Measurements from ENCODE around the gene IGF2R. TPM values are rescaled to one million over a fixed set of nuclear protein-coding genes. Genes with fewer than 3 reads are reported as not detected.

The IGF2R gene
- total RNA-seq, 8 experiments from 2014 or later: 18.4 to 124 (median 53.5) TPM

GRCh38 chr6:160040527-160041264 is 71.8 kb downstream of the IGF2R start:
- WGBS, 10 experiments: 82 to 100% (median 96%) methylated on average over 1 to 14 of the region's 19 CpGs; no CpG with 5 or more reads in 2 of the 10 experiments
- in situ Hi-C loops (cut with MboI; ENCODE audit: low pct_unique_long_range_greater_than_20kb in 2 of 9, low sequenced_read_pairs in 9 of 9, unreplicated experiment in 9 of 9): no loop called here
- no peak for ATAC-seq (replicated peaks in 6 of 8)
- Histone ChIP-seq H3K4me3 (no peak overlapping the region), H3K4me1 (replicated peaks in 1 of 2) (no peaks in the 10 kb centered on the region), H3K27ac (no peak overlapping the region)

DNA sequence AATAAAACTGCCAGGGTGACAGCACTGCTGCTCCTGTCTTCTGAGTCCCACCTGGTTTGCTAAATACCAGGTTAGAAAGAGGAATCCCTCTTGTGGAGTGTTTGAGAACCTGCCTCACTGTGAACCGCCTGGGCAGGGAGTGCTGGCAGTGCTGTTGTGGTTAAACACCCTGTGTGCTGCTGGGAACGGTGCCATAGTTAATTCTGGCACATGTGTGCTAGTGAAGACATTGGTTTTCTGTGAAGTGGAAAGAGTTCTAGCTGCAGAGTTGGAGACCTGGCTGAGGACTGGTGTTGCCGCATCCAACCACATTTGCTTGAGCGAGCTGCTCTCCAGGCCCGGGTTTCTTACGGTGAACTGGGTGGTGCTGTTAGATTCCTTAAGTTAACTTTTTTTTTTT is 72.7 kb downstream of the IGF2R start:
- peak in 2 of 8 experiments; percentile 15 to 47 for ATAC-seq (replicated peaks in 6 of 8)
- no peak overlapping the region for H3K27ac ChIP-seq
- in situ Hi-C loops (cut with MboI; ENCODE audit: low pct_unique_long_range_greater_than_20kb in 2 of 9, low sequenced_read_pairs in 9 of 9, unreplicated experiment in 9 of 9): no loop called here
- H3K4me1 ChIP-seq (replicated peaks in 1 of 2): no peaks in the 10 kb centered on the region
- no peak overlapping the region for H3K4me3 ChIP-seq
- WGBS, 10 experiments: 46 to 100% (median 99%) methylated on average over 2 to 5 of the region's 6 CpGs; no CpG with 5 or more reads in 4 of the 10 experiments

DNA sequence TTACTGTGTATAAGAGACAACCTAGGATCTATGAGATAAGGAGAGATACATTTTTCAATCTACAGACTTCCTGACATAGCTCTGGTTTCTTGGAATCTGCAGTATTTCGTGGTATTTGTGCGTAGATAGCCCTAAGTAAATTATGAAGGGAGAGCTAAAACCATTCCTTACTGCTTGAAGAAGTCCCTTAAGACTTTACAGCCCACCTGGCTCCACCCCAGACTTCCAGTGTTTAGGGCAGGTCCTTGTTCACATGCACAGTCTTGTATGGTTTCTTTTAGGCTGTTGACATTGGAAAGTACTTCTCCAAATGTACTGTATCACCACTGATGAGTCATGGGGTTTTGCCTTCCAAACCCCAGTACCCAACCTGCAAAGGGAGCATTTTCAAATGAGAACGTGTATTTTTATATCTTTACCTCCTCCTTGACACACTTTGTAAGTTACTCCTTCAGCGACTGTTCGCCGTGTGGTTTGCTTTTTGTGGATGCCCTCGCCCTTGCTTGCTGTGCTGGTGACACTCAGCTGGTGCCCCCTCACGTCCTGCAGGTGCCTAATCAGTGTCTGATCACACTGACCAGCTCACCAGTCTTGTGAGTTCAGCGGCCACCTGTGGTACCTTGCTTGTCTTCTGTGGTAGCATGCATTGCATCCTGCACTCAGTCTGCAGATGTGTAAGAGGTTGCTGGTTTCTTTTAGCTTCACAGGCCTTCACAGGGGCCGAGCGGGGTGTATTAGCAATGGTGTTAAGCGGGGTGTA is 73.3 kb downstream of the IGF2R start:
- no peak overlapping the region for H3K27ac ChIP-seq

DNA sequence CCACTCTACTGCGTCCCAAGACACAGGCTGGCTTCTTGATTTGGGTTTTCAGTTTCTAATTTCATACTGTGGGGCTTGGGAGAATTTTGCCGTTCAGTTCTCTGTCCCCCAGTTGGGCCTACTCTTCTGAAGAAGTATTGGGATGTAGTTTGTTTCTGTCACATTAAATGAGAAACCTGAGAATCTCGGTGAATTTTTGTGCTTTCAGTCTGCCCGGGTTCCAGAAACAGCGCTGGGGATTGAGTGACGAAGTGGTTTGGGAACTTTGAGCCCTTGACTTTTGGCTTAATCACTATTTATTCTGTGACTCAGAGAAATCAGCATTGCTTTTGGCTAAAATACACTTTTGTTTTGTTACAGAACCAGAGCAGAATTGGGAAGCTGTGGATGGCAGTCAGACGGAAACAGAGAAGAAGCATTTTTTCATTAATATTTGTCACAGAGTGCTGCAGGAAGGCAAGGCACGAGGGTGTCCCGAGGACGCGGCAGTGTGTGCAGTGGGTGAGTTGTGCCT is 74.0 kb downstream of the IGF2R start:
- Histone ChIP-seq H3K4me1 (replicated peaks in 1 of 2) (no peaks in the 10 kb centered on the region), H3K4me3 (no peak overlapping the region), H3K27ac (no peak overlapping the region)
- 22 to 100% (median 90%) methylated on average over 1 to 11 of the region's 11 CpGs; no CpG with 5 or more reads in 1 of the 10 experiments for WGBS, 10 experiments
- in situ Hi-C loops (cut with MboI; ENCODE audit: low pct_unique_long_range_greater_than_20kb in 2 of 9, low sequenced_read_pairs in 9 of 9, unreplicated experiment in 9 of 9): no loop called here
- ATAC-seq (replicated peaks in 6 of 8): peak in 1 of 8 experiments; percentile 22

More for the DNA sequence above, 73.3 kb downstream of the IGF2R start:
- no peaks in the 10 kb centered on the region for H3K4me1 ChIP-seq (replicated peaks in 1 of 2)
- no peak overlapping the region for H3K4me3 ChIP-seq
- in situ Hi-C loops (cut with MboI; ENCODE audit: low pct_unique_long_range_greater_than_20kb in 2 of 9, low sequenced_read_pairs in 9 of 9, unreplicated experiment in 9 of 9): no loop called here
- ATAC-seq (replicated peaks in 6 of 8): peak in 1 of 8 experiments; percentile 22
- WGBS, 10 experiments: 82 to 100% (median 100%) methylated on average over 2 to 6 of the region's 12 CpGs; no CpG with 5 or more reads in 2 of the 10 experiments

DNA sequence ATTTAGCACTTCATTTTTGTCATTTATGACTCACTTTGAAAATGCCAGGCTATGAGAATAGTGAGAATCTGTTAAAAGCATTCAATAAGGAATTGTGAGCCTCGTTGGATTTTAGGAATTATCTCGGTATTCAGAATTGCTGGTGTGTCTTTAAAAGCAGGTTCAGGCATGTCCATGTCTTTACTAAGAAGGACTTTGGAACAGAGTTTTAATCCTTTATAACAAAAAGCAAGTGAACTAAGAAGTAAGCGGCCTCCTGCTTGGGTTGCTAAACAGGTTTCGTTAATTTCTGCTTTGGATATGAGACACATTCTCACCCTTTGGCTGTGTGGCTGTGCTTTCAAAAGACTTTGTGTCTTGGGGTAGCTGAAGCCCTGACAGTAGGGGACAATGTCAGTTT is 74.9 kb downstream of the IGF2R start:
- in situ Hi-C loops (cut with MboI; ENCODE audit: low pct_unique_long_range_greater_than_20kb in 2 of 9, low sequenced_read_pairs in 9 of 9, unreplicated experiment in 9 of 9): no loop called here
- ATAC-seq (replicated peaks in 6 of 8): no peak
- no peak overlapping the region for H3K27ac ChIP-seq

DNA sequence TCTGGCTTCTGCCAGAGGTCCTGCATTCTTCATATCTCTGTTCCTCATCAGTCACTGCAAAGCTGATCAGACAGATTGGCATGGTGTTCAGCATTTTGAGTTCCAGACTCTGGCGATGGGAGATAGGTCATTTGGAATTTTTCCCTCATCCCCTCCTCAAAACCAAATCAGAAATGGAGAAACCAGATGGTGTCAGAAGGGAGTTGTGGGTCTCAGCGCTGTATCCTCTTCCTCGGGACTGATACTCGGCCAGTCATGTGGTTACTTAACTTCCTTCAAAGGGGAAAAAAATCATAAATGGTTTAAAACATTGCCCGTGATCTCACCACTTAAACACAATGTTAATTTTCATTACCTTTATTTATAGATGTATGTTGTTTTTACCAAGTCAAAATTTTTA is 75.8 kb downstream of the IGF2R start:
- in situ Hi-C loops (cut with MboI; ENCODE audit: low pct_unique_long_range_greater_than_20kb in 2 of 9, low sequenced_read_pairs in 9 of 9, unreplicated experiment in 9 of 9): no loop called here

More for the DNA sequence above, 74.9 kb downstream of the IGF2R start:
- Histone ChIP-seq H3K4me3 (no peak overlapping the region), H3K4me1 (replicated peaks in 1 of 2) (no peaks in the 10 kb centered on the region)
- WGBS, 10 experiments: 78 to 100% (median 95%) methylated on average over 1 to 4 of the region's 4 CpGs

DNA sequence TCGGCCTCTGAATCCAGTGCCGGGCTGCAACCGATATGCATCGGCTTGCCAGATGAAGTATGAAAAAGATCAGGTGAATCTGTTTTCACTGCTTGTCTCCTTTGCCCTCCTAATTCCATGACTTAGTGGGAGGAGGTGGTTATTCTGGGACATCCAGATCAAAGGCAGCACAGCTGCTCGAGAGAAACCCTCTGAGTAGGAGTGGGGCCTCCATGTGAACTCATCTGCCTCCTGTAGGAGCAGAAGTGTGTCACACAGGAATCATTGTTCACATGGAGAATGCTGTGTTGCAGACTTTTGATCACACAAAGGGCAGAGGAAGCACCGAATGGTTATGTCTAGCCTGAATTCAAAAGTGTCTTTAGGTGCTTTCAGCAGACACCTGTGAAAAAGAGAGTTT is 79.6 kb downstream of the IGF2R start:
- no peak for ATAC-seq (replicated peaks in 6 of 8)
- WGBS, 10 experiments: 60 to 100% (median 86%) methylated on average over 1 to 5 of the region's 6 CpGs; no CpG with 5 or more reads in 1 of the 10 experiments
- H3K4me1 ChIP-seq (replicated peaks in 1 of 2): no peaks in the 10 kb centered on the region
- H3K27ac ChIP-seq: no peak overlapping the region
- in situ Hi-C loops (cut with MboI; ENCODE audit: low pct_unique_long_range_greater_than_20kb in 2 of 9, low sequenced_read_pairs in 9 of 9, unreplicated experiment in 9 of 9): no loop called here
- no peak overlapping the region for H3K4me3 ChIP-seq

More for the DNA sequence above, 75.8 kb downstream of the IGF2R start:
- 66 to 100% (median 95%) methylated on average over 1 to 5 of the region's 5 CpGs; no CpG with 5 or more reads in 1 of the 10 experiments for WGBS, 10 experiments
- no peak overlapping the region for H3K27ac ChIP-seq
- no peaks in the 10 kb centered on the region for H3K4me1 ChIP-seq (replicated peaks in 1 of 2)
- no peak overlapping the region for H3K4me3 ChIP-seq
- ATAC-seq (replicated peaks in 6 of 8): no peak

GRCh38 chr6:160049346-160049745 is 80.5 kb downstream of the IGF2R start:
- no peak overlapping the region for H3K4me3 ChIP-seq
- ATAC-seq (replicated peaks in 6 of 8): no peak
- in situ Hi-C loops (cut with MboI; ENCODE audit: low pct_unique_long_range_greater_than_20kb in 2 of 9, low sequenced_read_pairs in 9 of 9, unreplicated experiment in 9 of 9): no loop called here
- no peaks in the 10 kb centered on the region for H3K4me1 ChIP-seq (replicated peaks in 1 of 2)
- WGBS, 10 experiments: 83 to 100% (median 93%) methylated on average over 1 to 7 of the region's 9 CpGs; no CpG with 5 or more reads in 5 of the 10 experiments
- H3K27ac ChIP-seq: no peak overlapping the region

DNA sequence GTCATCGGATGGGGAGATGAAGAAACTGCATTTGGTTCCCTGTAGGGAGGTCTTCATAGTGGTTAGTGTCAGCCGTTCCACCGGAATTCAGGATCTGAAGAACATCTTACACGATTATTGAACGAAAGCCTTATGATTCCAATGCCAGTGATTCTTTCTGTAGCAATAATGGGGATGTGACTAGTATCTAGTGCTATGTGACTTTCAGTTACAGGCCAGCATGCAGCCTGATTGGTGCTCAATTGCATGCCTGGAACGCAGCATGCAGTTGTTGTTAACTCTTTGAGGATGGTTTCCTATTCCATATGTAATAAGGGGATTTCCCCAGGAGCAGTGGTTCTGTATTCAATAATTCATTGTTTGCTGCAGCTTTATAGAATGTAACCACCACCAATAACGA is 81.1 kb downstream of the IGF2R start:
- in situ Hi-C loops (cut with MboI; ENCODE audit: low pct_unique_long_range_greater_than_20kb in 2 of 9, low sequenced_read_pairs in 9 of 9, unreplicated experiment in 9 of 9): no loop called here
- 74 to 100% (median 87%) methylated on average over 1 to 7 of the region's 7 CpGs; no CpG with 5 or more reads in 3 of the 10 experiments for WGBS, 10 experiments
- no peaks in the 10 kb centered on the region for H3K4me1 ChIP-seq (replicated peaks in 1 of 2)
- no peak overlapping the region for H3K27ac ChIP-seq
- no peak for ATAC-seq (replicated peaks in 6 of 8)
- H3K4me3 ChIP-seq: no peak overlapping the region

DNA sequence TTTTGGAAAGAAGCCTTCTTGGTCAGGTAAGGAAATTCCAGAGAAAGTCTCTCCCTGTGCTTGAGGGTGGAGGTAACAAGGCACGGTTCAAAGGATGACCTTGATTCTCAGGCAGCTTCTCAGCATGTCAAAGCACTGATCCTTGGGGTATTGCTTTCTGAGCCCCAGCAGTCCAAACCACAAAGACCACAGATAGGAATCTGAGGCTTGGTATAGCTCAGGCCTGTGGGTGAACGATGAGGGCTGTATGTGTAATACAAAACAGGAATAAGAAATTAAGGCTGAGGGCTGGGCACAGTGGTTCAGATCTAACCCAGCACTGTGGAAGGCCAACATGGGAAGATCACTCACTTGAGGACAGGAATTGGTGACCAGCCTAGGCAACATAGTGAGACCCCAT is 82.5 kb downstream of the IGF2R start:
- in situ Hi-C loops (cut with MboI; ENCODE audit: low pct_unique_long_range_greater_than_20kb in 2 of 9, low sequenced_read_pairs in 9 of 9, unreplicated experiment in 9 of 9): no loop called here
- no peak overlapping the region for H3K27ac ChIP-seq
- no peak overlapping the region for H3K4me3 ChIP-seq
- H3K4me1 ChIP-seq (replicated peaks in 1 of 2): no peaks in the 10 kb centered on the region
- no peak for ATAC-seq (replicated peaks in 6 of 8)
- WGBS, 10 experiments: 65 to 100% (median 100%) methylated on average over 1 to 2 of the region's 2 CpGs; no CpG with 5 or more reads in 5 of the 10 experiments

DNA sequence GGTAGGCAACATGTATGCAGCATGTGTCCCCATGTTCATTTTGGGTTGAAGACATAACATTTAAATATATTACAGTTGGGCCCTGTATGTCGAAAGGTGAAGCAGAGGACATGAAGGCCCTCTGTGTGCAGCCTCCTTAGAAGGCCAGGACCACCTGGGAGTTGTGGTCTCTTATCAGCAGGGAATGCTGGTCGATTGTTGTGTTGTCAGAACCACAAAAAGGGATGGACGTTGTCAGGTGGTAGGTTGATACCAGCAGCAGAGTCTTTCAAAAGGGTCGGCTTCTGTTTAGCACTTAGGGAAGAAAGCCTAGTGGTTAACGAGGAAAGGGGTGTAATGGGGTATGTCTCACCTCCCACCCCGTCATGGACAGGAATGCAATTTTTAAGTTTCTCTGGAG is 85.4 kb downstream of the IGF2R start:
- H3K4me3 ChIP-seq: no peak overlapping the region
- WGBS, 10 experiments: 80 to 100% (median 94%) methylated on average over 1 to 5 of the region's 6 CpGs; no CpG with 5 or more reads in 2 of the 10 experiments
- ATAC-seq (replicated peaks in 6 of 8): no peak
- H3K27ac ChIP-seq: no peak overlapping the region
- in situ Hi-C loops (cut with MboI; ENCODE audit: low pct_unique_long_range_greater_than_20kb in 2 of 9, low sequenced_read_pairs in 9 of 9, unreplicated experiment in 9 of 9): no loop called here
- H3K4me1 ChIP-seq (replicated peaks in 1 of 2): no peaks in the 10 kb centered on the region

- no peak overlapping the region for H3K4me3 ChIP-seq
- in situ Hi-C loops (cut with MboI; ENCODE audit: low pct_unique_long_range_greater_than_20kb in 2 of 9, low sequenced_read_pairs in 9 of 9, unreplicated experiment in 9 of 9): no loop called here
- ATAC-seq (replicated peaks in 6 of 8): no peak
- 86 to 100% (median 94%) methylated on average over 2 to 3 of the region's 7 CpGs; no CpG with 5 or more reads in 4 of the 10 experiments for WGBS, 10 experiments
- no peak overlapping the region for H3K27ac ChIP-seq
- no peaks in the 10 kb centered on the region for H3K4me1 ChIP-seq (replicated peaks in 1 of 2)
Observed at GRCh38 chr6:160054913-160055312, 86.0 kb downstream of the IGF2R start.

DNA sequence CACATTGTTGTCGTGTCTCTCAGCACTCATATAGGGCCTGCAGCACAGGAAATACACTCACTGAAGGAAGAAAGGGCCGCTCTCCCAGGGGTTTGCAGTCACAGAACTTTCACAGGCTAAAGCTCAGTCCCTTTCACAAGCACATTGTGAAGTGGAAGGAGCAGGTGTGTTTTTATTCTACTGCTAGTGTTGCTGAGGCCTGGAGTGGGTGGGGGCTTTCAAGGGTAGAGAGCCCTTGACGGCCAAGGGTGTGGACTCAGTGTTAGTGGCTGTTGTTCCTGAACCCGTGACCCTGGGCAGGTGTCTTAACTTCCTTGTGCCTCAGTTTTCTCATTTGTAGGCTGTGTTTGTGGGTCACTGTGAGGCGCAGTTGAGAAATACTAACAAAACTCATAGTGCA is 86.5 kb downstream of the IGF2R start:
- H3K4me3 ChIP-seq: no peak overlapping the region
- in situ Hi-C loops (cut with MboI; ENCODE audit: low pct_unique_long_range_greater_than_20kb in 2 of 9, low sequenced_read_pairs in 9 of 9, unreplicated experiment in 9 of 9): no loop called here
- H3K4me1 ChIP-seq (replicated peaks in 1 of 2): no peaks in the 10 kb centered on the region
- no peak overlapping the region for H3K27ac ChIP-seq
- WGBS, 10 experiments: 95 to 100% (median 98%) methylated on average over 1 to 4 of the region's 5 CpGs; no CpG with 5 or more reads in 4 of the 10 experiments
- no peak for ATAC-seq (replicated peaks in 6 of 8)
